ENCODE measurements around the gene DDX17. TPM values are rescaled to one million over a fixed set of nuclear protein-coding genes. Genes with fewer than 3 reads are reported as not detected.
A peak's percentile ranks its signal among the peaks of the same experiment; 100 is the strongest.

Gene DDX17
- total and polyA plus RNA-seq, 9 of the 15 experiments (the other 6 are each of a cell fraction or from before 2014, with no cell fraction given), result 17.6 to 421 (median 189) TPM

DNA sequence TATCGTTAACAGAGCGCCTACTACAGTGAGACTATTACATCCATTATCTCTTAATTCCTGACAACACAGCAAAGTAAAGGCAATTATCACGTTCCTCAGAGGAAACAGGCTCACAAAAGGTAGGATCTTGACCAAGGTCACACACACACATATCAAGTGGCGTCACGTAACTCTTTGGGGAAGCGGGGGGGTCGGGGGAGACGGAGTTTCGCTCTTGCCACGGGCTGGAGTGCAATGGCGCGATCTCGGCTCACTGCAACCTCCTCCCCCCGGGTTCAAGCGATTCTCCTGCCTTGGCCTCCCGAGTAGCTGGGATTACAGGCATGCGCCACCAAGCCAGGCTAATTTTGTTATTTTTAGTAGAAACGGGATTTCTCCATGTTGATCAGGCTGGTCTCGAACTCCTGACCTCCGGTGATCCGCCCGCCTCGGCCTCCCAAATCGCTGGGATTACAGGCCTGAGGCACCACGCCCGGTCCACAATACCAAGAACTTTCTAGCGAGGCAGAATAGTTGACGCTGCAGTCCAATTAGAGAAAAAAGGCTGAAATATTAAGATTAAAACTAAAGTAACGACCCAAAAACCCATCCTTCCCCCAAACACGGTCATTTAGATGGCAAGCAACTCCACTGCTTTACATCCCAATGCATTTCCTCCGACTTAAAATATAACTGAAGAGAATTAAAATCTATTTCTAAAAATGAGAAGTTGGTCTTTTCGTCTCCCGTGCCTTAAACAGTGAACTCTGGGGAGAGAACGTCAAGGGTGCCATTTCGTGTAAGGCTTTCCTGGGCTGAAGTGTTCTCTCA is 1.2 kb downstream of the DDX17 start (continued):
- TF ChIP-seq, protein P1, sequence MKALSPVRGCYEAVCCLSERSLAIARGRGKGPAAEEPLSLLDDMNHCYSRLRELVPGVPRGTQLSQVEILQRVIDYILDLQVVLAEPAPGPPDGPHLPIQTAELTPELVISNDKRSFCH (CRISPR knock-in tag; IDR thresholded peaks at IDR 0.05), result no peak
- TF ChIP-seq, protein P1 (tag; IDR thresholded peaks at IDR 0.05), result no peak
- no peak for TF ChIP-seq KLF1 (tag; IDR thresholded peaks at IDR 0.05)
- peak; percentile 85 for TF ChIP-seq ADNP (tag; IDR thresholded peaks at IDR 0.05)
- no peak for TF ChIP-seq ZNF707 (CRISPR knock-in tag; conservative IDR thresholded peaks at IDR 0.05)
- peak; percentile 31; the same call in 1 of the 2 replicates for TF ChIP-seq ZNF121 (CRISPR knock-in tag; conservative IDR thresholded peaks at IDR 0.05)
- TF ChIP-seq CREB1 (IDR thresholded peaks at IDR 0.05), result peak; percentile 54
- TF ChIP-seq CREB1 (CRISPR knock-in tag; IDR thresholded peaks at IDR 0.05), result 0 out of 2 replicates have a peak, but pooled peaks have one; percentile 34
- 0 out of 2 replicates have a peak, but pooled peaks have one; percentile 12 for TF ChIP-seq TEAD4 (IDR thresholded peaks at IDR 0.05; ENCODE audit: low read length)
- no peak for TF ChIP-seq TEAD4 (CRISPR knock-in tag; IDR thresholded peaks at IDR 0.05; ENCODE audit: borderline replicate concordance)
- no peak for TF ChIP-seq ZNF384 (IDR thresholded peaks at IDR 0.05; ENCODE audit: low read depth, low read length)
- no peak for TF ChIP-seq NR2C2 (CRISPR knock-in tag; IDR thresholded peaks at IDR 0.05)
- peak; percentile 9; the same call in 1 of the 2 replicates for TF ChIP-seq NR2C2 (tag; IDR thresholded peaks at IDR 0.05)
- TF ChIP-seq TAL1 (IDR thresholded peaks at IDR 0.05), result peak; percentile 4; the same call in 1 of the 2 replicates
- TF ChIP-seq, protein P2, sequence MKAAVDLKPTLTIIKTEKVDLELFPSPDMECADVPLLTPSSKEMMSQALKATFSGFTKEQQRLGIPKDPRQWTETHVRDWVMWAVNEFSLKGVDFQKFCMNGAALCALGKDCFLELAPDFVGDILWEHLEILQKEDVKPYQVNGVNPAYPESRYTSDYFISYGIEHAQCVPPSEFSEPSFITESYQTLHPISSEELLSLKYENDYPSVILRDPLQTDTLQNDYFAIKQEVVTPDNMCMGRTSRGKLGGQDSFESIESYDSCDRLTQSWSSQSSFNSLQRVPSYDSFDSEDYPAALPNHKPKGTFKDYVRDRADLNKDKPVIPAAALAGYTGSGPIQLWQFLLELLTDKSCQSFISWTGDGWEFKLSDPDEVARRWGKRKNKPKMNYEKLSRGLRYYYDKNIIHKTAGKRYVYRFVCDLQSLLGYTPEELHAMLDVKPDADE (conservative IDR thresholded peaks at IDR 0.05; ENCODE audit: control insufficient read depth, low read depth, low read length), result no peak
- TF ChIP-seq, protein P3, sequence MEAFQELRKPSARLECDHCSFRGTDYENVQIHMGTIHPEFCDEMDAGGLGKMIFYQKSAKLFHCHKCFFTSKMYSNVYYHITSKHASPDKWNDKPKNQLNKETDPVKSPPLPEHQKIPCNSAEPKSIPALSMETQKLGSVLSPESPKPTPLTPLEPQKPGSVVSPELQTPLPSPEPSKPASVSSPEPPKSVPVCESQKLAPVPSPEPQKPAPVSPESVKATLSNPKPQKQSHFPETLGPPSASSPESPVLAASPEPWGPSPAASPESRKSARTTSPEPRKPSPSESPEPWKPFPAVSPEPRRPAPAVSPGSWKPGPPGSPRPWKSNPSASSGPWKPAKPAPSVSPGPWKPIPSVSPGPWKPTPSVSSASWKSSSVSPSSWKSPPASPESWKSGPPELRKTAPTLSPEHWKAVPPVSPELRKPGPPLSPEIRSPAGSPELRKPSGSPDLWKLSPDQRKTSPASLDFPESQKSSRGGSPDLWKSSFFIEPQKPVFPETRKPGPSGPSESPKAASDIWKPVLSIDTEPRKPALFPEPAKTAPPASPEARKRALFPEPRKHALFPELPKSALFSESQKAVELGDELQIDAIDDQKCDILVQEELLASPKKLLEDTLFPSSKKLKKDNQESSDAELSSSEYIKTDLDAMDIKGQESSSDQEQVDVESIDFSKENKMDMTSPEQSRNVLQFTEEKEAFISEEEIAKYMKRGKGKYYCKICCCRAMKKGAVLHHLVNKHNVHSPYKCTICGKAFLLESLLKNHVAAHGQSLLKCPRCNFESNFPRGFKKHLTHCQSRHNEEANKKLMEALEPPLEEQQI (IDR thresholded peaks at IDR 0.05), result no peak
- TF ChIP-seq POLR2AphosphoS5 (IDR thresholded peaks at IDR 0.05; ENCODE audit: control insufficient read depth, insufficient read depth, low read depth, low read length), result peak; percentile 49; the same call in 1 of the 2 replicates
- TF ChIP-seq CBFA2T3 (IDR thresholded peaks at IDR 0.05), result peak; percentile 49
- no peak for TF ChIP-seq RCOR1 (IDR thresholded peaks at IDR 0.05; ENCODE audit: borderline replicate concordance in 1 of 2, low read depth in 2 of 2, low read length in 2 of 2)
- peak; percentile 28; the same call in 1 of the 2 replicates for TF ChIP-seq TAF7 (tag; IDR thresholded peaks at IDR 0.05)
- TF ChIP-seq, protein P4, sequence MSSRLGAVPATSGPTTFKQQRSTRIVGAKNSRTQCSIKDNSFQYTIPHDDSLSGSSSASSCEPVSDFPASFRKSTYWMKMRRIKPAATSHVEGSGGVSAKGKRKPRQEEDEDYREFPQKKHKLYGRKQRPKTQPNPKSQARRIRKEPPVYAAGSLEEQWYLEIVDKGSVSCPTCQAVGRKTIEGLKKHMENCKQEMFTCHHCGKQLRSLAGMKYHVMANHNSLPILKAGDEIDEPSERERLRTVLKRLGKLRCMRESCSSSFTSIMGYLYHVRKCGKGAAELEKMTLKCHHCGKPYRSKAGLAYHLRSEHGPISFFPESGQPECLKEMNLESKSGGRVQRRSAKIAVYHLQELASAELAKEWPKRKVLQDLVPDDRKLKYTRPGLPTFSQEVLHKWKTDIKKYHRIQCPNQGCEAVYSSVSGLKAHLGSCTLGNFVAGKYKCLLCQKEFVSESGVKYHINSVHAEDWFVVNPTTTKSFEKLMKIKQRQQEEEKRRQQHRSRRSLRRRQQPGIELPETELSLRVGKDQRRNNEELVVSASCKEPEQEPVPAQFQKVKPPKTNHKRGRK (tag; IDR thresholded peaks at IDR 0.05), result no peak
- TF ChIP-seq TAF9B (IDR thresholded peaks at IDR 0.05; ENCODE audit: partially characterized antibody), result peak; percentile 41
- TF ChIP-seq ZNF174 (CRISPR knock-in tag; IDR thresholded peaks at IDR 0.05), result no peak
